COR-L47 (cell line): ENCODE results near the gene C6orf15.

ENCODE experiments used
- DNase-seq: peaks from one replicate; lab custom pipeline; 2025; lab: John Stamatoyannopoulos, UW

The C6orf15 gene

DNA sequence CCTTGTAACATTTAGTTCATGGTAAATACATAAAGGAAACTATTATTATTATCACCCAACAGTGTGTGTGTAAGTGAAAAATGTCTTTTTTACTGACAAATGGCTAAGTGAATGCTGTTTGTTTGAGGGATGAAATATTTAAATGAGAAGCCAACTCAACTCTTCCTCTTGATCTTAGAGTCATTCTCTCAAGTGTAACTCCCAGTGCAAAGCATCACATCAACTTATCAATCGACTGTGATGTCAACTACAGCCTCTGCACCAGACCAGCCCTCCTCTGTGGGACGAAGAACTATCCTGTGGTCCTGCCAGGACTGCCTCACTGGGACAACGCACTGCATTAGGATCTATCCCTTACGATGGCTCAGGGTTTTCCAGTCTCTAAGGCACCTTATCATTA is 5.3 kb downstream of the C6orf15 start:
- no peak for DNase-seq

DNA sequence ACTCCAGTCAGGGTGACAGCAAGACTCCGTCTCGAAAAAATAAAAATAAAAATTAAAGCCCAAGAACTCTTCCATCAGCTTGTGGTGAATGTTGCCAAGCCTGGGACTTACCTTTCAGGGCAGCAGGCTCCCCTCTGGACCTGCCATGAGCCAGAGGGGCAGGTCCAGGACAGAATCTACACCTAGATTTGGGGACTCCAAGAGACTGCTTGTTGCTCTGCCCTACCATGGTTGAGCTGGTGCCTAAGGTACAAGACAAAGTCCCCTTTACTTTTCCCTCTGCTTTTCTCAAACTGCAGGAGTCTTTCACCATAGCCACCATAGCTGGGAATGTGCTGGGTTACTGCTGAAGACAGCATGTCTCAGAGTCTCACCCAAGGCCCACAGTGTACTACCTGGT is 9.2 kb downstream of the C6orf15 start:
- DNase-seq: no peak

DNA sequence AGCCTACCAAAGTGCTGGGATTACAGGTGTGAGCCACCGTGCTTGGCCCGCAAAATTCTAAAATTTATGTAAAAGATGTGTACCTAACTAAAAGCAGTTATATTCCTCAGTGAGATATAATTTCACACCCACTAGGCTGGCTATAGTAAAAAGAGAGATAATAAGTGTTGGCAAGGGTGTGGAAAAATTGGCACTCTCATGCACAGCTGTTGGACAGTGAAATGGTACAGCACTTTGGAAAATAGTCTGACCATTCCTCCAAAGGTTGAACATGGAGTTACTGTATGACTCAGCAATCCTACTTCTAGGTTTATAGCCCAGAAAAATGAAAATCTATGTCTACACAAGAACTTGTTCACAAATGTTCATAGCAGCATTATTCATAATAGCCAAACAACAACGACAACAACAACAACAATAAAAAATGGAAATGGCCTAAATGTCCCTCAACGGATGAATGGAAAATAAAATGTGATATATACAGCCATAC is 13.9 kb downstream of the C6orf15 start:
- DNase-seq: no peak

DNA sequence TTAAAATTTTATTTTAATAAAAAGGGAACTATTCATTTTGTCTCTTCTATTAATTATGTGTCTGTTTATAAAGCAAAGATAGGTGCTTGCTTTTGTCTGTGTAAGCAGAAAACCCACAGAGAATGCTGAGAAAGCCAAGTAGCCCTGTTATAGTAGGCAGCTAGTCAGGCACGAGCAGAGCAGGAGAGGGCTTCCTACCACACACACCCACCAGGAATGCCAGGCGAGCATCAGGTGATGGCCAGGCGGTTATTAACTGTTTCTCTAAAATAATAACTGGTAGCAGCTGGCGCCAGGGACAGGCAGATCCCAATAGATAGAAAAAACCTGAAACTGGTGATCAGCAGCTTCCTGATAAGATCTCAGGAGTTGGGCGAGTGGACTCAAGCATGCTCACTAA is 15.7 kb downstream of the C6orf15 start:
- peak; percentile 16 for DNase-seq

DNA sequence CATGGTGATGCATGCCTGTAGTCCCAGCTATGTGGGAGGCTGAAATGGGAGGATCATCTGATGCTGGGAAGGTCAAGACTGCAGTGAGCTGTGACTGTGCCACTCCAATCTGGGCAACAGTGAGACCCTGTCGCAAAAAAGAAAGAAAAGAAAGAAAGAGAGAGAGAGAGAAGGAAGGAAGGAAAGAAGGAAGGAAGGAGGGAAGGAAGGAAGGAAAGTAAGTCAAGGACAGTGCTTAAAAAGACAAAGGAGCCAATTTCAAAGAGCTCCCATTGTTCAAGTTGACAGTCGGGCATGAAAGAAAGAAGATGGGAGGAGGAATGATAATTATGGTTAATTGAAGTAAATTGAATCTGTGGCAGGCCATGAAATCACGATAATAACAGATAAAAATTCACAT is 16.2 kb downstream of the C6orf15 start:
- DNase-seq: peak; percentile 6

DNA sequence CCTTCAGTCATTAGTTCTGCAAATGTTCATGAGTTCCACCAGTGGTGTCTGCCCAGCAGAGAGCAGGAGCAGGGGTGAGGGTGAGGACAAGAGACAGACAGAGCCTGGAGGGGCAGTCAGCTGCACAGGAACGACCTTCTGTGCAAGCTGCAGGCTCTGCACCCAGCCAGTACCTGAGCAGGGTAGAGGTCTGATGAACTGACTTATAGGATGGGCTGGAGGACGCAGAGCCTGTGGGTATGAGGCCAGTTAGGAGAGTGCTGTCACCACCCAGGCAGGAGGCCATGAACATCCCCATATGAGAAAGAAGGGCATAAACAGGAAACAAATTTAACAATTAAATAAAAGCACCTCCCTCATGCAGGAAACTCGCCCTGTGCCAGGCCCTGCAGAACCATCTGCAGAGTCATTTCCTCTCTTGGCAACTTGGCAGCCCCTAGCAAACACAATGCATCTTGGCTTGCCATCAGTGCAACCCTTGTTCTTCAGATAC is 17.9 kb downstream of the C6orf15 start:
- DNase-seq: peak; percentile 64

DNA sequence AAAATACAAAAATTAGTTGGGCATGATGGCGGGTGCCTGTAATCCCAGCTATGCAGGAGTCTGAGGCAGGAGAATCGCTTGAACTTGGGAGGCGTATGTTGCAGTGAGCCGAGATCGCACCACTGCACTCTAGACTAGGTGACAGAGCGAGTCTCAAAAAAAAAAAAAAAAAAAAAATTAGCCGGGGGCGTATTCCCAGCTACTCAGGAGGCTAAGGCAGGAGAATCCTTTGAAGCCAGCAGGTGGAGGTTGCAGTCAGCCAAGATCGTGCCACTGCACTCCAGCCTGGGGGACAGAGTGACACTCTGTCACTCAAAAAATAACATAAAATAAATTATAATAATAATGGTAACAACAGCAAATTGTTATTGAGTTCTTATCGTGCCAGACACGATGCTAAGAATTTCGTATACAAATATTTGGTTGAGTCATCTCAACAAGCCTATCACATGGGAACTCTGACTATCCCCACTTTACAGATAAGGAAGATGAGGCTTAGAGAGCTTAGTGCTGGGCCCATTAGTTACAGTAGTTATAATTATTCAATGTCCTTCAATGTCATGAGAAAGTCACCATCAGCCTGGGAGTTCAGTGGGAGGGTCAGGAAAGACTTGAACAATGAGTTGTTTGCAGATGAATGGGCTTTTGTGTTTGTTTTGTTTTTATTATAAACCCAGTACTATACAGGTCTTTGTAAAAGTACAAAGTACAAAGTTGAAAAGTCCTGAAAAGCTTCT is 19.4 kb downstream of the C6orf15 start:
- DNase-seq: no peak

DNA sequence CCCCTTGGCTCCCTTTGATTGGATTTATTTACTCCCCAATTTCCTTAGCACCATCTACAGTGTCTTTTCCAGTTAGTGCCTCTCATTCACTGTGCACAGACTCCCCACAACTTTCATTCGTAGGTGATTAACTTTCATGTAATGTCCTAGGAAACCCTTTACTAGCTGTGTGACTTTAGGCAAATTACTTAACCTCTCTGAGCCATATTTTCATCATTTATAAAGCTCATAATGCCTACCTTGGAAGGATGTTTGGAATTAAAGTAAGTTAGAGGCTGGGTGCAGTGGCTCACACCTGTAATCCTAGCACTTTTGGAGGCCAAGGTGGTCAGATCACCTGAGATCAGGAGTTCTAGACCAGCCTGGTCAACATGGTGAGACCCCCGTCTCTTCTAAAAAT is 20.1 kb downstream of the C6orf15 start:
- no peak for DNase-seq

DNA sequence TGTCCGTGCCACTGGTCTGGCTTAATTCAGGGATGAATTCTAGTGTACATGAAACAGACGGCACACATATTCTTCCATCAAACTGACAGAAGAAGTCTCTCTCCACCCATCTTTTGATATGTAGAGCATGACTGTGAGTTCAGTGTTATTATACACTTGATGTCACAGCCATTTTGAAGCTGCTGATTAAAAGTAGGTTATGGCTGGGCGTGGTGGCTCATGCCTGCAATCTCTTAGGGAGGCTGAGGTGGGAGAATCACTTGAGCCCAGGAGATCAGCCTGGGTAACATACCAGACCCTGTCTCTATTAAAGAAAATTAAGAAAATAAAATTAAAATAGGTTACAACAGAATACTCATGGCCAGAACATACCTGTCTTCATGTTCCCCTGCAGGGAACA is 20.7 kb downstream of the C6orf15 start:
- no peak for DNase-seq

DNA sequence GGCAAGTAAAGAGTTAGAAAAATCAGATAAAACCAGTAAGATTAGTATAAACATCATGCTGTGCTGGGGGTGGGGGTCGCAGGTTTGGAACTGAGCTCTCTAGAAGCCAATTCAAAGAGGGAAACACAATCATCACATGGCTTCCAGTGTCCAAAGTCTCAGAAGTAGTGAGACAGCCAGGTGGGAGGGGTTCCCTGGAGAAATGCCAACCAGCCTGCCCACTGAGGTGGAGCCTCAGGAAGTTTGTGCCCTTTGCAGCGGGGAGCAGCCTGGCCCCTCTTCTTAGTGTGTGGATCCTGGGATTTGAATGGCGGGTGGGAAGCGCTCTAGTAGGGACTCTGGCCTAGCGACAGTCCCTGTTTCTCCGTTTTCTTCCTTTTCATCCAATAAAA is 21.4 kb downstream of the C6orf15 start:
- no peak for DNase-seq

DNA sequence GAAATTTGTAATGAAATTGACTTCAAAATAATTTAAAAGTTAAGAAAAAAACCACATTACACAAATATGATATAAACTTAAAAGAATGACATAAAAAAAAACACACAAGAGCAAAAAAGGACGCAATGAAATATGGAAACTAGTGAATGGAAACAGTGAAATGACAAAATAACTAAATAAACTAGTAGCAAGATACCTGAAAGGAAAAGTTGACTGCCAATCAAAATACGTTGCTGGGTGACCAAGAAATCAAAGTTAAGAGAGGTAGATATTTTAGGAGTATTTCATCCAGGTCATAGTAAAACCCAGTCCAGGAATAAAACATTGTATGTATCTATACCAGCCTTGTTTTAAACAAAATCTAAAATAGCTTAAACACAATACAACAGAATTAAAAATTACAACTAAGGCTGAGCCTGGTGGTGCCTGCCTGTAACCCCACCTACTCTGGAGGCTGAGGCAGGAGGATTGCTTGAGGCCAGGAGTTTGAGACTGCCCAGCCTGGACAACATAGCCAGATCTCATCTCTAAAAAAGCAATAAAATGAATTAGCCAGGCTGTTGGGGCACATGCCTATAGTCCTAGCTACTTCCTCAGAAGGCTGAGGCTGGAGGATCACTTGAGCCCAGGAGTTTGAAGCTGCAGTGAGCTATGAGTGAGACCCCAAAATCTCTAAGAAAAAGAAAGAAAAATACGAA is 22.0 kb downstream of the C6orf15 start:
- no peak for DNase-seq

DNA sequence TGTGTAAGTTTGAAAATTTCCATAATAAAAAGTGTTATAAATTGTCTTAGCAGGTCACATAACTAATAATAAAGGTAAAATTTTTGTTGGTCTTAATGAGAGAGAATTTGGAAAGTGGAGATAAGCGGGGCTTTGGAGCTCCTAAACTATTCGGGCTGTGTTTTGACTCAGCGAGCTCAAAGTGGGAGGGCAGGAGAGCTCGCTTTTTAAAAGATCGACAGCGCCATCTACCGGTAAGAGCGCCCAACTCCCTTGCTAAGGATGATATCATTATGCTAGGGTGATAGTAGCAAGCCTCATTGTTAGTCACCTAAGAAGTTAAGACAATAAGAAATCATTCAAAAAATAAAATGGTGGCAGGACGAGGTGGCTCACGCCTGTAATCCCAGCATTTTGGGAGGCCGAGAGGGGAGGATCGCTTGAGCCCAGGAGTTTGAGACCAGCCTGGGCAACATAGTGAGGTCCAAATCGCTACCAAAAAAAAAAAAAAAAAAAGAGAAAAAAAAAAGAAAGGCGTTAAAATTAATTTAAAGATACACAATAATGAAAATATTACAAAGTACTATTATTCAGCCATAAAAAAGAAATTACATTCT is 24.8 kb downstream of the C6orf15 start:
- DNase-seq: peak; percentile 78

DNA sequence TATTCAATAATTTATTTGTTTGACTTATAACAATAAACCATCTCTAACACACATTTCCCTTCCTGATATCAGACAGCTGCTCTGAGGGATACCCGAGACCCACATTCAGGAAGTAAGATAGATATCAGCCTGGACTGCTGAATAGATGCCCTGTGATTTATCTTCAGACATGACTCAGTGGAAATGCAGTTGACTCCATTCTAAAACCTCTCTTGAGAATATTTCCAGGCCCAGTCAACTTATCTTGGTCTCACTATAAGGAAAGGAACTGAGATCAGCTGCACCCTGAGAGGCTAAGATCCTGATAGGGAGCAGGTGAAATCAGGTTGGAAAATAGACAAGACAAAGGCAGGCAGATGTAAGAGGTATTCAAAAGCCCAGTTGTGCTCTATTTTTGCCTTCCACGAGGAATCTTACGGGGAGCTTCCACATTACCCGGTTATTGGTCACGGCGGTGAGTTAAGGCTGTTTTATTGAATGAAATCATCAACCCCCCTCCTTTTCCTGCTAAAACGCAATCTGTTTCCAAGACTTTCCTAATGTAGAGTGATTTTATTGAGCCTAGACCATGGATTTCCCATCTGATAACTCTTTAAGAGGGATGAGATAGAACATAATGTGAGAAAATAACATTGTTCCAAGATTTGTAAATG is 25.5 kb downstream of the C6orf15 start:
- DNase-seq: no peak

DNA sequence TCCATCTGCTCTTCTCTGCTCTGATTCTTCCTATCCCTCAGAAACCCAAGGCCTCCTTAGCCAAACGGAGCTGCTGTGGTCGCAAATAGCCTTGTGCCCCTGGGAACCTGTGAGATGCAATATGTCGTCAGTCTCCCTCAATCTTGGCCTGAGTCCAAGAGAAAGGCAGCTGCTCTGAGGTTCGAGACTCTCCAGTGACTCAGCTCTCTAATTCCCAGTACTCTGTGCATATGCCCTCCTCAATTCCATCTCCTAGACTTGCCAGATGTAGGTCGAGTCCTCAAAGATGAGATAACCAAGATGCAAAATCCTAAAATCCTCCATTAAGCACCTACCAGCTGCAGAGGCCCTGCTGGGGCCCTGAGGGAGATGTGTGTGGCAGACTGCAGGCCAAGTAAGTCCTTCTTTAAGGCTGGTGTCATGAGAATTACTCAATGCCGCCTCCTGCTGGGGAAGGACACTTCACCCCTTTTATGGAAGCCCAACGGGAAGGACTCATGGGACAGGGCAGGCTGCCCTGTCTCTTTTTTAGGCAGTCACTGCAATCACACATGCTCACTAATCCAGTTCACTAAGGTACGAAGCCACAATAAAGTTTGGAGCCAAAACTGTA is 28.5 kb downstream of the C6orf15 start:
- no peak for DNase-seq

DNA sequence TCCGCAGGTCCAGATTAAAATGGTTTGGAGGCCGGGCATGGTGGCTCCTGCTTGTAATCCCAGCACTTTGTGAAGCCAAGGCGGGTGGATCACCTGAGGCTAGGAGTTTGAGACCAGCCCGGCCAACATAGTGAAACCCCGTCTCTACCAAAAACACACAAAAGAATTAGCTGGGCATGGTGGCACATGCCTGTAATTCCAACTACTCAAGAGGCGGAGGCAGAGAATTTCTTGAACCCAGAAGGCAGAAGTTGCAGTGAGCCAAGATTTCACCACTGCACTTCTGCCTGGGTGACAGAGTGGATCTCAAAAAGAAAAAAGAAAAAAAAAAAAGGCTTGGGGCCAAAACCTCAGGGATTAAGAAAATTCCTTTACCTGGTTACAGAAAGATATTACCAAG is 30.5 kb downstream of the C6orf15 start:
- DNase-seq: no peak

DNA sequence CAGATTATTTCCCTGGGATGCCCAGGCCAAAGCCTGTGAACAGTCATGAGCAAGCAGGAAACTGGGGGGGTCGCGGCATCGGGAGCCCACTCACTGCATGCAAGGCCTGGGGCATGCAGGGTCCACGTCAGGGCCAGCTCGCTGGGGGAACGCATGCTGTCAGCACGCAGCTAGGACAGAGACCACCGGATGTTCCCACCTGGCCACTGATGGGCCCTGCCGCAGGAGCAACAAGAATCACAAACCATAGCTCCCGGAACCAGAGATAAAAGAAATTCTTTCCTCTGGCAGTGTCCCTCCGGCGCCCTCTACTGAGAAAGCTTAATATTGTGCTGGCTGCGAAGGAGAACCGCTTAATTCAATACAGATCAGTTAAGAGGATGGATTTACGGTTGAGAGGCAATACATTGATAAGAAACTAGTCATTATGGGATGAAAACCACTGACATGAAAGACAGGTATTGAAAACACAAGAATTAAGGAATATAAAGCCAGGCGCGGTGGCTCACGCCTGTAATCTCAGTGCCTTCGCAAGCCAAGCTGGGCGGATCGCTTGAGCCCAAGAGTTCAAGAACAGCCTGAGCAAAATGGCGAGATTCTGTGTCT is 32.6 kb downstream of the C6orf15 start:
- DNase-seq: peak; percentile 52

DNA sequence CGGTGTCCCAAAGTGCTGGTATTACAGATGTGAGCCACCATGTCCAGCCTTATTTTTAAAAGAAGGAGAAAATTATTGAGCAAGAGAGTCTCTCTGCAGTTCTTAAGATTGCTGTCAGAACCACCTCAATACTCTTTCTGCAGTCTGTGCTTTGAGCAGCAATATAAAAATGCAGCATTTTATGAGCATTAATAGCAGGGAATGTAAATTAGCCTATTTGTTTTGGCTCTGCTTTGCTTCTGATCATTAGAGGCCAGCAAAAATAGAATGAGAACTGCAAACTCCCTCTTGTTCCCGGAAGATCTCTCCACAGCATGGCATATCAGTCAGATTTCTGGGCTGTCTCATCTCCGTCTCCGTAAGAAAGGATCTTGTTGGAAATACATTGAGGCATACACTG is 35.8 kb downstream of the C6orf15 start:
- DNase-seq: no peak

DNA sequence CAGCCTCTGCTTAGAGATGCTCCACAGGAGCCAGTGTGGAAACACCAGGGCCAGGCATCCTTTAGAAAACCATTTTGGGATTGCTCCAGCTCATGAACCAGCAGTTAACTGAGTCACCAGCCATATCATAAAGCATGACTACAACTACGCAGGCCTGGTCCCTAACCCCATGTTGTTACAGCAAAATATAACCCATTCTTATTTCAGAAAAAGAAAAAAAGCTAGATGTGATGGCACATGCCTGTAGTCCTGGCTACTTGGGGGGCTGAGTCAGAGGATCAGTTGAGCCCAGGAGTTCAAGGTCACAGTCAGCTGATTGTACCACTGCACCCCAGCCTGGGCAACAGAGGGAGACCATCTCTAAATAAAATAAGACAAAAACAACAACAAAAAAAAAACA is 36.8 kb downstream of the C6orf15 start:
- DNase-seq: no peak

DNA sequence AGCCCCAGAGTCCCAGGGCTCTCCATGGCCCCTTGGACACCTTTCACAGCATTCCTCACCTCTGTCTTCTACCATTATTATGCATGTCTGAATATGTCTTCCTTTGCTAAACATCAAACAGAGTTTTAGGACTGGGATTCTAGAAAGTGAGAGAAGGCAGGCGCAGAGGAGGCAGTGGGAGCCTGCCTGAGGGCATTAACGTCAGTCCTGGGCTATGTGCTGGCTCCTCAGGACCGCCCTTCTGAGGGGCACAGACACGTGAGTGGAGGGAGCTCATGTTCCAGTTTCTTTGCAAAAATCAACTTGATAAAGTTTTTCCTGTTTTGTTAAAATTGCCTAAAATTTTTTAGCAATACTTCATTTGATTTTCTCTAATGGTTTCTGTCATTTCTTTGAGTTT is 38.0 kb downstream of the C6orf15 start:
- DNase-seq: no peak

DNA sequence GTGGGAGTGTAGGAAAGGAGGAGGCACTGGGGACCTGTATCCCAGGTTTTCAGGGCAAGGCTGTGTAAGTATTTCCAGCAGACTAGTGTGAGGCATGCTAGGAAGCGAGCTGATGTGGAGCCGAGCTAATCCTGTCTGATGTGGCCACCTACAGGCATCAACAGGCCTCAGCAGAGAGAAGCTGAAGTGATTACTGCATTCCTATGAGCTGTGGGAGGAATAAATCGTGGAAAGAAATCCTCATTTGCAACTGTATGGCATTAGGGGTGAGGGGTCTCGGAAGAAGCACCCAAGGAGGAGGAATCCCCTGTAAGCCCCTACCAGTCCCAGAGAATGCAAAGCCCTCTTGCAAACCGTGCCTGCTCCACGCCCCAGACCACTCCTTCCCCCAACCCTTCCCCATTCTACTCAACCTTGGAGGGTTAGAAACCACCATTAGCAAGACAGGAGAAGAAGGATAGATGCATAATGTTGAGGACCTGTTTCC is 41.6 kb downstream of the C6orf15 start:
- DNase-seq: peak; percentile 38

DNA sequence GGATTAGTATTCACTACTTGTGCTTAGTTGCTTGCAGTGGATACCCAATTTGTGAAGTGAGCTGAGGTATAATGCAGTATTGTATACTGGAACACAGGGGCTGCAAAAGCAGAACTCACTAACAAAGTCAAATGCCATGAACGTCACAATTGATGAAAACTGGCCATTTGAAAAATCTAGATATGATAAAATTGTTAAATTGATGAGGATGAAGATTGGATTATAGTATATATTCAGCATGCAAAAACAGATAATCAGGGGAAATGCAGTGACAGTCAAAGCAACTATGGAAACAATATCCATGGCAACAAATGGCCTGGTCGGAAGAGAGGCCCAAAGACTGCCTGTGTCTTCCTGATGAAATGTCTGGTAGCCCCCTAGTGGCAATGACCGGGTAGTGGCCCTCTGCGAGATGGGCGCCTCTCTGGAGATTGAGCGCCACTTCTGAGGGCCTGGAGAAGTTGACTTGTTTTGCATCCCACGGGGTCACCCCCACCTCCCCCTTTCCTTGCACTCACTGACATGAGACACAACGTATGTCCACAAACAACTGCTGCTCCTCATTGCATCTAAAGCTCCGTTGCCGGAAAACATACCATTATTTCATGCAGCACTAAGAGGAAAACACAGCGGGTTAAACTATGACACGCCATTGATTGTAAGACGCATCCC is 43.6 kb downstream of the C6orf15 start:
- DNase-seq: peak; percentile 79
